B cell (primary cell): ENCODE data around the gene PDGFA. TPM values are rescaled to one million over a fixed set of nuclear protein-coding genes. Genes with fewer than 3 reads are reported as not detected.

Experiments
- ATAC-seq: fragments of 200-7000 bp; cut with Tn5 transposase; one replicate; pipeline ENCODE4 v1.10.0; 2021; ENCODE audit warnings: low read depth, mild to moderate bottlenecking, moderate number of reproducible peaks, moderate library complexity
- CTCF ChIA-PET: fragments of 350-600 bp; sonication (Branson Sonifier 250); formaldehyde crosslinking; loops from one replicate; lab custom pipeline; 2021; ENCODE audit warnings: antibody characterized with exemption, inconsistent platforms; lab: Charles Lee
- POLR2A ChIA-PET: fragments of 350-600 bp; sonication (Branson Sonifier 250); formaldehyde crosslinking; loops from one replicate; lab custom pipeline; 2021; ENCODE audit warnings: antibody characterized with exemption; lab: Charles Lee
- DNase-seq: peaks from one replicate; pipeline ENCODE4 v3.0.0; 2013
- H2AFZ ChIP-seq: 2 replicates; pipeline ENCODE4 v1.6.1; 2012; ENCODE audit warnings: mild to moderate bottlenecking, low read depth, low read length; ENCODE audit not compliant: insufficient read depth, poor library complexity, severe bottlenecking
- H3K27ac ChIP-seq, 2 donors: 1 replicate in 1 of 2; 2 replicates in 1 of 2; pipeline ENCODE4 v1.5.1; 2012 to 2013; ENCODE audit warnings: low read length in 2 of 2, mild to moderate bottlenecking in 2 of 2, moderate library complexity in 1 of 2
- H3K27me3 ChIP-seq, 4 experiments: fragments of 200-600 bp in 1 of 4; sonication (generic) in 1 of 4; replicated peaks in 1 of 4; 1 replicate in 2 of 4; 2 replicates in 2 of 4; pipeline versions ENCODE4 v1.6.1 to v1.7.0; 2013 to 2016; ENCODE audit warnings: low read length in 3 of 4, mild to moderate bottlenecking in 2 of 4, mixed read lengths in 1 of 4, moderate library complexity in 1 of 4; ENCODE audit not compliant: insufficient read depth in 4 of 4, control insufficient read depth in 3 of 4; ENCODE audit errors: control extremely low read depth in 1 of 4
- H3K36me3 ChIP-seq, 2 experiments: replicated peaks in 1 of 2; 1 replicate in 1 of 2; 2 replicates in 1 of 2; pipeline versions ENCODE4 v1.6.1 to v1.7.1; 2013; ENCODE audit warnings: low read length in 1 of 2; ENCODE audit not compliant: insufficient read depth in 2 of 2, control insufficient read depth in 1 of 2; ENCODE audit errors: control extremely low read depth in 1 of 2, extremely low read depth in 1 of 2
- H3K4me1 ChIP-seq, 2 donors: fragments of 200-600 bp in 1 of 2; sonication (generic) in 1 of 2; 1 replicate in 1 of 2; 2 replicates in 1 of 2; pipeline versions ENCODE4 v1.5.1 to v1.6.1; 2013 to 2017; ENCODE audit warnings: low read length in 2 of 2; ENCODE audit not compliant: control insufficient read depth in 2 of 2, insufficient read depth in 2 of 2
- H3K4me2 ChIP-seq: replicated peaks from 2 replicates; pipeline ENCODE3; 2012; ENCODE audit warnings: mild to moderate bottlenecking, low read depth, low read length; ENCODE audit not compliant: poor library complexity, severe bottlenecking
- H3K4me3 ChIP-seq, 5 experiments: fragments of 200-600 bp in 1 of 5; sonication (generic) in 1 of 5; 1 replicate in 3 of 5; 2 replicates in 2 of 5; pipeline versions ENCODE4 v1.5.1 to v1.7.0; 2011 to 2016; ENCODE audit warnings: low read length in 4 of 5, mild to moderate bottlenecking in 4 of 5, low read depth in 2 of 5, control low read depth in 1 of 5, moderate library complexity in 1 of 5; ENCODE audit not compliant: insufficient read depth in 1 of 5; ENCODE audit errors: control extremely low read depth in 1 of 5, extremely low read depth in 1 of 5
- H3K79me2 ChIP-seq: fragments of 200-600 bp; sonication (generic); one replicate; pipeline ENCODE4 v1.6.0; 2016; ENCODE audit warnings: low read length; ENCODE audit not compliant: control insufficient read depth, insufficient read depth
- H3K9ac ChIP-seq: fragments of 200-600 bp; sonication (generic); 2 replicates; pipeline ENCODE4 v1.6.1; 2017; ENCODE audit warnings: mild to moderate bottlenecking, low read length, moderate library complexity
- H3K9me3 ChIP-seq, 3 donors: one replicate each; pipeline versions ENCODE4 v1.6.1 to v1.7.1; 2013; ENCODE audit warnings: low read length in 2 of 3; ENCODE audit not compliant: control insufficient read depth in 2 of 3, insufficient read depth in 1 of 3; ENCODE audit errors: control extremely low read depth in 1 of 3
- H4K20me1 ChIP-seq: 2 replicates; pipeline ENCODE4 v1.6.0; 2012; ENCODE audit warnings: mild to moderate bottlenecking, low read length; ENCODE audit not compliant: insufficient read depth, control insufficient read depth, poor library complexity, severe bottlenecking
- H3K27ac Mint-ChIP-seq: one replicate; pipeline ENCODE4 v1.8.0; 2021; ENCODE audit warnings: mixed read lengths
- H3K27me3 Mint-ChIP-seq: one replicate; pipeline ENCODE4 v1.8.0; 2021; ENCODE audit warnings: mixed read lengths
- H3K4me1 Mint-ChIP-seq: one replicate; pipeline ENCODE4 v1.8.0; 2021; ENCODE audit warnings: mixed read lengths
- H3K4me3 Mint-ChIP-seq: one replicate; pipeline ENCODE4 v1.8.0; 2021; ENCODE audit warnings: mixed read lengths
- H3K9me3 Mint-ChIP-seq: one replicate; pipeline ENCODE4 v1.8.0; 2022; ENCODE audit warnings: mixed read lengths; ENCODE audit not compliant: insufficient read depth
- CTCF ChIP-seq: fragments of 200-600 bp; IDR thresholded peaks from one replicate; pipeline ENCODE4 v1.8.0; 2022; ENCODE audit warnings: antibody characterized with exemption, mild to moderate bottlenecking
- EZH2 ChIP-seq: IDR thresholded peaks from 2 replicates; pipeline ENCODE4 v1.6.1; 2012; ENCODE audit warnings: borderline replicate concordance, low read depth, mild to moderate bottlenecking, moderate library complexity, low read length; ENCODE audit not compliant: insufficient read depth, poor library complexity, severe bottlenecking
- WGBS: methylation state at CpG from one replicate; pipeline ENCODE4 v1.1.5; 2013; ENCODE audit warnings: missing lambda C conversion rate; ENCODE audit not compliant: insufficient coverage; 5-methylcytosine and 5-hydroxymethylcytosine counted together
- intact Hi-C: fragments of 100-400 bp; cut with micrococcal nuclease; formaldehyde crosslinking; loops from one replicate; pipeline ENCODE4 v1.10.0; 2022
- polyA plus RNA-seq: library from polyadenylated mRNA; depleted of rRNA; stranded (reverse); fragments of >200 nt; gene quantifications from 2 replicates; pipeline ENCODE4 v1.2.3, GENCODE V29; 2012
- total RNA-seq, 2 donors: library from RNA; stranded (reverse); fragments of 120-200 nt in 1 of 2; gene quantifications; 1 replicate in 1 of 2; 2 replicates in 1 of 2; pipeline versions ENCODE4 v1.2.3 to v1.2.4, GENCODE V29; 2013 to 2022

Gene PDGFA
- total and polyA plus RNA-seq, 2 donors (not counting 1 experiment from before 2014, with no cell fraction given): 0.36 to 1.5 TPM

- no peak overlapping the region for H3K27ac ChIP-seq
- peaks cover 0 to 11% (median 0%) of the 10 kb centered on the region in 3 donors for H3K9me3 ChIP-seq
- intact Hi-C loops: no loop called here
- ATAC-seq: no peak
- 51% methylated on average over 19 of the region's 24 CpGs for WGBS
- no peaks in the 10 kb centered on the region for H4K20me1 ChIP-seq
- Mint-ChIP-seq H3K27ac (no peak overlapping the region), H3K27me3 (no peaks in the 10 kb centered on the region), H3K9me3 (no peaks in the 10 kb centered on the region), H3K4me1 (no peaks in the 10 kb centered on the region), H3K4me3 (no peak overlapping the region)
- H3K9ac ChIP-seq: no peak overlapping the region
- POLR2A ChIA-PET: no interaction called here
- no peak for TF ChIP-seq EZH2
- no peak for TF ChIP-seq CTCF
- CTCF ChIA-PET: no interaction called here
- H3K4me3 ChIP-seq: no peak overlapping the region
- H3K27me3 ChIP-seq: no peaks in the 10 kb centered on the region
- H3K79me2 ChIP-seq: no peaks in the 10 kb centered on the region
- H2AFZ ChIP-seq: no peak overlapping the region
- no peak overlapping the region for H3K4me2 ChIP-seq
- no peaks in the 10 kb centered on the region for H3K36me3 ChIP-seq
- H3K4me1 ChIP-seq: no peaks in the 10 kb centered on the region
- DNase-seq: no peak
Measured at GRCh38 chr7:496528-497295, 22.9 kb downstream of the PDGFA start.

DNA sequence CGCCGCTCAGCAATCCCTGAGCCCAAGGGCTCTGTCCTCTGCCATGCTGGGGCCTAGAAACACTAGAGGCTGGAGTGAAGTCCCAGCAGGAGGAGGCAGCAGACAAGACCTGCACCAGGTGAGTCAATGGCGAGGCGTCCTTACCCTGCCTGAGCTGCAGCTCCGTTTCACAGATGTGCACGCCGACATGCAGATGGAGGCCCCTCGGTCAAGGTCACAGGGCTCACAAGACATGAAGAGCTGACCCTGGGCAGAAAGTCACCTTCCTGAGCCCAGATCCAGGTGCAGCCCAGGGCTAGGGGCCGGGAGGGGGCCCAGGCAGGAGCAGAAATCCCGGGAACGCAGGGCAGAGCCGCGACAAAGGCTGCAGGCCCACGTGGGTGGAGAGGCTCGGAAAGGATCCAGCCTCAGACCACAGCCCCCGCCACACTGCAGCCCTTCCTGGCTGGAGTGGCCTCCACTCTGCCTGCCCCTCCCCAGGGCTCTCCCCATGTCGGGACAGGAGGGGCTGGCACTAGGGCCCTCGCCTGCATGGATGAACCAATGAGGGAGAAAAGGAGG is 23.8 kb downstream of the PDGFA start:
- WGBS: 96% methylated on average over 16 of the region's 18 CpGs
- no peak overlapping the region for H3K4me3 Mint-ChIP-seq
- Histone ChIP-seq H3K36me3 (no peaks in the 10 kb centered on the region), H3K4me3 (no peak overlapping the region), H3K9me3 (peaks cover 0 to 15% (median 0%) of the 10 kb centered on the region in 3 donors), H3K9ac (no peak overlapping the region), H2AFZ (no peak overlapping the region), H3K27ac (no peak overlapping the region), H3K79me2 (no peaks in the 10 kb centered on the region), H3K27me3 (no peaks in the 10 kb centered on the region), H3K4me1 (no peaks in the 10 kb centered on the region), H3K4me2 (no peak overlapping the region), H4K20me1 (no peaks in the 10 kb centered on the region)
- DNase-seq: no peak
- ChIA-PET CTCF (no interaction called here), POLR2A (no interaction called here)
- H3K4me1 Mint-ChIP-seq: no peaks in the 10 kb centered on the region
- no peak overlapping the region for H3K27ac Mint-ChIP-seq
- no peaks in the 10 kb centered on the region for H3K9me3 Mint-ChIP-seq
- H3K27me3 Mint-ChIP-seq: no peaks in the 10 kb centered on the region
- TF ChIP-seq EZH2: no peak
- no peak for TF ChIP-seq CTCF
- intact Hi-C loops: no loop called here
- ATAC-seq: no peak
